ENCODE measurements around the gene BCL10. TPM values are rescaled to one million over a fixed set of nuclear protein-coding genes. Genes with fewer than 3 reads are reported as not detected.

The BCL10 gene
- total RNA-seq, 1 donor from 2014 or later: 24.9 TPM

- TF ChIP-seq CTCF (IDR thresholded peaks at IDR 0.05): no peak
- H3K9me3 Mint-ChIP-seq (ENCODE audit: low read depth): no peaks in the 10 kb centered on the region
- no peak for DNase-seq (ENCODE audit: low spot score)
- H3K4me3 Mint-ChIP-seq (ENCODE audit: unreplicated experiment): no peak overlapping the region
- no peaks in the 10 kb centered on the region for H3K27me3 Mint-ChIP-seq (ENCODE audit: low read depth)
- no peak overlapping the region for H3K27ac Mint-ChIP-seq (ENCODE audit: unreplicated experiment)
- peaks cover 42% of the 10 kb centered on the region for H3K4me1 Mint-ChIP-seq (ENCODE audit: low read depth)
- H3K36me3 Mint-ChIP-seq (ENCODE audit: low read depth): no peaks in the 10 kb centered on the region
These were observed 32.5 kb upstream of the BCL10 start for GRCh38 chr1:85308833-85309350.

- H3K27ac Mint-ChIP-seq (ENCODE audit: unreplicated experiment): no peak overlapping the region
- H3K4me1 Mint-ChIP-seq (ENCODE audit: low read depth): peaks cover 35% of the 10 kb centered on the region
- H3K9me3 Mint-ChIP-seq (ENCODE audit: low read depth): no peaks in the 10 kb centered on the region
- no peaks in the 10 kb centered on the region for H3K36me3 Mint-ChIP-seq (ENCODE audit: low read depth)
- TF ChIP-seq CTCF (IDR thresholded peaks at IDR 0.05): peak; percentile 100
- peak; percentile 95 for DNase-seq (ENCODE audit: low spot score)
- H3K4me3 Mint-ChIP-seq (ENCODE audit: unreplicated experiment): no peak overlapping the region
- H3K27me3 Mint-ChIP-seq (ENCODE audit: low read depth): no peaks in the 10 kb centered on the region
These were observed 31.8 kb upstream of the BCL10 start for GRCh38 chr1:85307987-85308832.

GRCh38 chr1:85306236-85306635 is 29.8 kb upstream of the BCL10 start:
- no peak for DNase-seq (ENCODE audit: low spot score)
- no peak for TF ChIP-seq CTCF (IDR thresholded peaks at IDR 0.05)
- Mint-ChIP-seq H3K4me3 (ENCODE audit: unreplicated experiment) (no peak overlapping the region), H3K27ac (ENCODE audit: unreplicated experiment) (no peak overlapping the region), H3K4me1 (ENCODE audit: low read depth) (peaks cover 20% of the 10 kb centered on the region), H3K27me3 (ENCODE audit: low read depth) (no peaks in the 10 kb centered on the region), H3K36me3 (ENCODE audit: low read depth) (no peaks in the 10 kb centered on the region), H3K9me3 (ENCODE audit: low read depth) (no peaks in the 10 kb centered on the region)

- no peak overlapping the region for H3K4me3 Mint-ChIP-seq (ENCODE audit: unreplicated experiment)
- no peak for TF ChIP-seq CTCF (IDR thresholded peaks at IDR 0.05)
These were observed 27.2 kb upstream of the BCL10 start for GRCh38 chr1:85303440-85304162.

GRCh38 chr1:85300140-85300539 is 23.7 kb upstream of the BCL10 start:
- TF ChIP-seq CTCF (IDR thresholded peaks at IDR 0.05): no peak
- Mint-ChIP-seq H3K27me3 (ENCODE audit: low read depth) (no peaks in the 10 kb centered on the region), H3K9me3 (ENCODE audit: low read depth) (no peaks in the 10 kb centered on the region), H3K27ac (ENCODE audit: unreplicated experiment) (no peak overlapping the region), H3K36me3 (ENCODE audit: low read depth) (no peaks in the 10 kb centered on the region), H3K4me3 (ENCODE audit: unreplicated experiment) (no peak overlapping the region), H3K4me1 (ENCODE audit: low read depth) (peaks cover 32% of the 10 kb centered on the region)
- no peak for DNase-seq (ENCODE audit: low spot score)

More at GRCh38 chr1:85303440-85304162, 27.2 kb upstream of the BCL10 start:
- H3K4me1 Mint-ChIP-seq (ENCODE audit: low read depth): peaks cover 12% of the 10 kb centered on the region
- H3K27ac Mint-ChIP-seq (ENCODE audit: unreplicated experiment): no peak overlapping the region
- no peak for DNase-seq (ENCODE audit: low spot score)
- H3K27me3 Mint-ChIP-seq (ENCODE audit: low read depth): no peaks in the 10 kb centered on the region
- H3K9me3 Mint-ChIP-seq (ENCODE audit: low read depth): no peaks in the 10 kb centered on the region
- H3K36me3 Mint-ChIP-seq (ENCODE audit: low read depth): no peaks in the 10 kb centered on the region

Data from chondrocyte (in vitro differentiated cells).